Neural cell (in vitro differentiated cells): ENCODE measurements around the gene HDAC11.

Experiments
- CTCF ChIP-seq: fragments of 450-650 bp; IDR thresholded peaks from 2 replicates; pipeline ENCODE4 v1.5.1; 2014; ENCODE audit warnings: antibody characterized with exemption, mild to moderate bottlenecking, moderate library complexity; ENCODE audit not compliant: poor library complexity, severe bottlenecking
- EP300 ChIP-seq: fragments of 450-650 bp; conservative IDR thresholded peaks from 2 replicates; pipeline ENCODE4 v1.6.1; 2014; ENCODE audit warnings: antibody characterized with exemption, mild to moderate bottlenecking, moderate library complexity; ENCODE audit not compliant: poor library complexity, severe bottlenecking
- EZH2 ChIP-seq: fragments of 200-600, 300-800 bp; shearing (Covaris generic), sonication (generic); IDR thresholded peaks from 2 replicates; pipeline ENCODE4 v1.6.1; 2014; ENCODE audit warnings: antibody characterized with exemption, low read length, borderline replicate concordance, mild to moderate bottlenecking; ENCODE audit not compliant: insufficient read depth, poor library complexity, severe bottlenecking
- POLR2AphosphoS5 ChIP-seq: IDR thresholded peaks from 2 replicates; pipeline ENCODE4 v1.6.1; 2012
- RAD21 ChIP-seq: fragments of 450-650 bp; conservative IDR thresholded peaks from 2 replicates; pipeline ENCODE4 v1.6.1; 2014; ENCODE audit warnings: antibody characterized with exemption, mild to moderate bottlenecking, moderate library complexity
- REST ChIP-seq: IDR thresholded peaks from 2 replicates; pipeline ENCODE4 v1.6.1; 2012; ENCODE audit warnings: borderline replicate concordance
- SMC3 ChIP-seq: fragments of 450-650 bp; conservative IDR thresholded peaks from 2 replicates; pipeline ENCODE4 v1.6.1; 2014; ENCODE audit warnings: antibody characterized with exemption, mild to moderate bottlenecking, moderate library complexity; ENCODE audit not compliant: poor library complexity
- TAF1 ChIP-seq: IDR thresholded peaks from 2 replicates; pipeline ENCODE4 v1.6.1; 2012; ENCODE audit warnings: low read depth

GRCh38 chr3:13509059-13509815 lies 29.1 kb downstream of the HDAC11 start:
- TF ChIP-seq RAD21 (no peak), CTCF (no peak), POLR2AphosphoS5 (no peak), REST (no peak), EP300 (no peak), EZH2 (no peak), TAF1 (no peak), SMC3 (no peak)
